KMS-11 (cell line): ENCODE results near the gene MGAT1.
A peak's percentile ranks its signal among the peaks of the same experiment; 100 is the strongest.

Source experiments
- H2AFZ ChIP-seq: fragments of 200-600 bp; sonication (generic); 2 replicates; pipeline ENCODE4 v1.6.1; 2016; ENCODE audit warnings: antibody characterized with exemption, mixed run types, low read depth
- H3K27ac ChIP-seq: fragments of 200-600 bp; sonication (generic); 2 replicates; pipeline ENCODE4 v1.6.1; 2016; ENCODE audit warnings: mild to moderate bottlenecking, mixed run types
- H3K27me3 ChIP-seq: fragments of 200-600 bp; sonication (generic); 2 replicates; pipeline ENCODE4 v1.6.1; 2017; ENCODE audit warnings: mild to moderate bottlenecking, low read depth, mixed run types, moderate library complexity; ENCODE audit not compliant: insufficient read depth
- H3K36me3 ChIP-seq: fragments of 200-600 bp; sonication (generic); 2 replicates; pipeline ENCODE4 v1.6.1; 2017; ENCODE audit warnings: mild to moderate bottlenecking, mixed run types; ENCODE audit not compliant: insufficient read depth
- H3K4me1 ChIP-seq: fragments of 200-600 bp; sonication (generic); 2 replicates; pipeline ENCODE4 v1.6.1; 2016; ENCODE audit warnings: mild to moderate bottlenecking, low read depth, mixed run types; ENCODE audit not compliant: poor library complexity, severe bottlenecking
- H3K4me2 ChIP-seq: fragments of 200-600 bp; sonication (generic); 2 replicates; pipeline ENCODE4 v1.7.0; 2016; ENCODE audit warnings: mild to moderate bottlenecking, mixed run types
- H3K4me3 ChIP-seq: fragments of 200-600 bp; sonication (generic); IDR thresholded peaks from 2 replicates; pipeline ENCODE4 v1.6.1; 2017; ENCODE audit warnings: low read depth, low read length, mixed read lengths; ENCODE audit not compliant: insufficient read depth
- H3K79me2 ChIP-seq: fragments of 200-600 bp; sonication (generic); 2 replicates; pipeline ENCODE4 v1.6.1; 2016; ENCODE audit warnings: low read depth, mixed run types; ENCODE audit not compliant: insufficient read depth
- H3K9ac ChIP-seq: fragments of 200-600 bp; sonication (generic); 2 replicates; pipeline ENCODE4 v1.6.1; 2016; ENCODE audit warnings: mild to moderate bottlenecking, mixed run types
- H4K20me1 ChIP-seq: fragments of 200-600 bp; sonication (generic); 2 replicates; pipeline ENCODE4 v1.6.1; 2016; ENCODE audit warnings: mild to moderate bottlenecking, mixed run types; ENCODE audit not compliant: insufficient read depth
- TF ChIP-seq, protein P1 (sequence below): fragments of 200-600 bp; sonication (generic); conservative IDR thresholded peaks from 2 replicates; pipeline ENCODE4 v1.6.1; 2017; ENCODE audit warnings: low read depth, mild to moderate bottlenecking, antibody characterized with exemption, low read length, moderate library complexity, mixed read lengths

Gene MGAT1

DNA sequence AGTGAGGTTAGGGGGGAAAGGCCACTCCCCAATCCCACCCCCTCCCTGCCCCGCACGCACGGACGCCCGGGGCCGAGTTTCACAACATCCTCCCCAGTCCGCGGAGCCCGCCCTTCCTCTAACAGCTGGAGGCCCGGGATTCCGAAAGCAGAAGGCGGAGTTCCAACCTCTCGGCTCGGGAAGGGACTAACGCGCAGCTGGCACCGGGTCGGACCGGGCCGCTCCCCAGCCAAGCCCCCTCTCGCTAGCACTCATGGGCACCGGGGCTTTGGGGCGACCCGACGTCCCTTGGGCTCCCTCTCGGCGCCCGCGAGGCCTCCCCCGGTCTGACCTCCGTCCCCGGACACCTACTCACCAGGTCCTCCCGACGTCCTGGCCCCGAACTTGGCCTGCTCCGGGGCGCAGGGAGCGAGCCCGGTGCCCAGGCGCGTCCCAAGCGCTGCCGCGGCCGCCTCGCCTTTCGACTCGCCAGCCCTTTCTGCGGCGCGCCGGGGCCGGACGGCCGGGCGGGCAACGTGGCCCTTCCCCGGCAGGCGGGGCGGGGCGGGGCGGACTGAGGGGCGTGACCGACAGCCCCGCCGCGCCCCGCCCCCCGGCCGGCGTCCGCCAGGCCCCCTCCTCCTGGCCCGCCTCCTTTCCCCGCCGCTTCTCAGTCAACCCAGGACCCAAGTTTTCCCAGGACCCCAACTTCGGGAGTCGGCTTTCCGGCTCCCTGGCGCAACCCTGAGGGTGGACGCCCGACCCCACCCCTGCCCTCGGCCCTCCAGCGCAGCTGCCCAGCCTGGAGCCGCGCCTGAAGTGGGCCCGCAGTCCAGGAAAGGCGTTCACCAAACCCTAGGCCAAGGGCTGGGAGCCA lies at the start of gene MGAT1:
Gene MGAT1, minus strand, starts transcription at position 482 of the 856 bp plus-strand sequence. CDS start 9,835 bp downstream, outside the sequence.
- Histone ChIP-seq H3K9ac (peak within 1 kb of the TSS; percentile 65; the same call in 1 of the 2 replicates), H4K20me1 (no peaks in the 10 kb centered on the region), H2AFZ (peak within 1 kb of the TSS; percentile 44; the same call in 1 of the 2 replicates), H3K27me3 (no peaks in the 10 kb centered on the region), H3K36me3 (no peaks in the 10 kb centered on the region), H3K4me1 (peaks cover 45% of the 10 kb centered on the region), H3K79me2 (peaks cover 45% of the 10 kb centered on the region), H3K27ac (peak within 1 kb of the TSS; percentile 79), H3K4me2 (peak within 1 kb of the TSS; percentile 73), H3K4me3 (no peak within 1 kb of the TSS)
- TF ChIP-seq, protein P1, sequence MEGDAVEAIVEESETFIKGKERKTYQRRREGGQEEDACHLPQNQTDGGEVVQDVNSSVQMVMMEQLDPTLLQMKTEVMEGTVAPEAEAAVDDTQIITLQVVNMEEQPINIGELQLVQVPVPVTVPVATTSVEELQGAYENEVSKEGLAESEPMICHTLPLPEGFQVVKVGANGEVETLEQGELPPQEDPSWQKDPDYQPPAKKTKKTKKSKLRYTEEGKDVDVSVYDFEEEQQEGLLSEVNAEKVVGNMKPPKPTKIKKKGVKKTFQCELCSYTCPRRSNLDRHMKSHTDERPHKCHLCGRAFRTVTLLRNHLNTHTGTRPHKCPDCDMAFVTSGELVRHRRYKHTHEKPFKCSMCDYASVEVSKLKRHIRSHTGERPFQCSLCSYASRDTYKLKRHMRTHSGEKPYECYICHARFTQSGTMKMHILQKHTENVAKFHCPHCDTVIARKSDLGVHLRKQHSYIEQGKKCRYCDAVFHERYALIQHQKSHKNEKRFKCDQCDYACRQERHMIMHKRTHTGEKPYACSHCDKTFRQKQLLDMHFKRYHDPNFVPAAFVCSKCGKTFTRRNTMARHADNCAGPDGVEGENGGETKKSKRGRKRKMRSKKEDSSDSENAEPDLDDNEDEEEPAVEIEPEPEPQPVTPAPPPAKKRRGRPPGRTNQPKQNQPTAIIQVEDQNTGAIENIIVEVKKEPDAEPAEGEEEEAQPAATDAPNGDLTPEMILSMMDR, result no peak

DNA sequence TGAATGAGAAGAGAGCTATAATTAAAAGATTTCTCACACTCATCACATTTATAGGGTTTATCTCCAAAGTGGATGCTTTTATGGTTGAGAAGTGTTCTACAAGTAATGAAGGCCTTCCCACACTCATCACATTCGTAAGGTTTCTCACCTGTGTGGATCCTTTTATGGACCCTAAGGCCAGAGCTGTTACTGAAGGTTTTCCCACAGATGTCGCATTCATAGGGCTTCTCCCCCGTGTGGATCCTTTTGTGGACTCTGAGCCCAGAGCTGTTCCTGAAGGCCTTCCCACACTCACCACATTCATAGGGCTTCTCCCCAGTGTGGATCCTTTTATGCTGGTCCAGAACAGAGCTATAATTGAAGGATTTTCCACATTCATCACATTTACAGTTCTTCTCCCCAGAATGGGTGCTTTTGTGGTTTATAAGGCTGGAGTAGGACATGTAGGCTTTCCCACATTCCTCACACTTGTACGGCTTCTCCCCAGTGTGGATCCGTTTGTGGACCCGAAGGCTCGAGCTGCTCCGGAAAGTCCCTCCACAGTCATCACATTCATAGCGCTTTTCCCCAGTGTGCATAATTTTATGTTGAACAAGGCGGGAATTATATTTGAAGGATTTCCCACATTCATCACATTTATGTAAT lies 48.0 kb upstream of the MGAT1 start:
- Histone ChIP-seq H3K27ac (no peak overlapping the region), H3K36me3 (no peaks in the 10 kb centered on the region), H3K79me2 (no peaks in the 10 kb centered on the region), H3K4me1 (no peaks in the 10 kb centered on the region), H3K9ac (no peak overlapping the region), H3K27me3 (no peaks in the 10 kb centered on the region), H3K4me3 (no peak overlapping the region), H4K20me1 (no peaks in the 10 kb centered on the region), H2AFZ (no peak overlapping the region), H3K4me2 (no peak overlapping the region)
- TF ChIP-seq, protein P1, result no peak

DNA sequence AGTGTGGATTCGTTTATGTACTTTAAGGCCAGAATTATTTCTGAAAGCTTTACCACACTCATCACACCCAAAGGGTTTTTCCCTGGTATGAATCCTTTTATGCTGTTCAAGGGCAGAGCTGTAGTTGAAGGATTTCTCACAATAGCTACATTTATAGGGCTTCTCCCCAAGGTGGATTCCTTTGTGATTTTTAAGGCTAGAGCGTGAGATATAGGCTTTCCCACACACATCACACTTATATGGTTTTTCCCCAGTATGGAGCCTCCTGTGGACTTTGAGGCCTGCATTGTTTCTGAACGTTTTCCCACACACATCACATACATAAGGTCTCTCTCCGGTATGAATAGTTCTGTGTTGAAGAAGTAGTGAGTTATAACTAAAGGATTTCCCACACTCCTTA lies 47.2 kb upstream of the MGAT1 start:
- no peak overlapping the region for H3K4me2 ChIP-seq
- H3K9ac ChIP-seq, result no peak overlapping the region
- no peaks in the 10 kb centered on the region for H3K4me1 ChIP-seq
- TF ChIP-seq, protein P1, result no peak
- no peaks in the 10 kb centered on the region for H3K79me2 ChIP-seq
- no peaks in the 10 kb centered on the region for H3K27me3 ChIP-seq
- H3K36me3 ChIP-seq, result no peaks in the 10 kb centered on the region
- H3K4me3 ChIP-seq, result no peak overlapping the region
- no peak overlapping the region for H3K27ac ChIP-seq
- no peaks in the 10 kb centered on the region for H4K20me1 ChIP-seq
- no peak overlapping the region for H2AFZ ChIP-seq

DNA sequence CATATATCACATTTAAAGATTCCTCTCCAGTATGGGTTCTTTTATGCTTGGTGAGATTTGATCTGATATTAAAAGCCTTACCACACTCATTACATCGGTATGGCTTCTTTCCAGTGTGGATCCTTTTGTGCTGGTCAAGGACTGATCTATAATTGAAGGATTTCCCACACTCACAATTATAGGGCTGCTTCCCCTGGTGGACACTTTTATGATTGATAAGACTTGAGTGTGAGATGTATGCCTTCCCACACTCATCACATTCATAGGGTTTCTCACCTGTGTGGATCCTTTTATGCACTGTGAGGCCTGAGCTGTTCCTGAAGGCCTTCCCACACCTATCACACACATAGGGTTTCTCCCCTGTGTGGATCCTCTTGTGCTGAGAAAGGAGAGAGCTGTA lies 46.3 kb upstream of the MGAT1 start:
- H3K4me2 ChIP-seq, result no peak overlapping the region
- no peaks in the 10 kb centered on the region for H4K20me1 ChIP-seq
- no peaks in the 10 kb centered on the region for H3K36me3 ChIP-seq
- H3K4me1 ChIP-seq, result no peaks in the 10 kb centered on the region
- H2AFZ ChIP-seq, result no peak overlapping the region
- no peaks in the 10 kb centered on the region for H3K27me3 ChIP-seq
- TF ChIP-seq, protein P1, result no peak
- no peak overlapping the region for H3K4me3 ChIP-seq
- H3K27ac ChIP-seq, result no peak overlapping the region
- H3K79me2 ChIP-seq, result no peaks in the 10 kb centered on the region
- no peak overlapping the region for H3K9ac ChIP-seq
